Ishikawa (cell line): ENCODE measurements around the gene PTPRD.

Source experiments
- CEBPB ChIP-seq: IDR thresholded peaks from 2 replicates; pipeline ENCODE4 v1.6.1; 2012
- CREB1 ChIP-seq: IDR thresholded peaks from 2 replicates; pipeline ENCODE4 v1.6.1; 2012; ENCODE audit warnings: low read depth
- EGR1 ChIP-seq: IDR thresholded peaks from 2 replicates; pipeline ENCODE4 v1.6.1; 2012
- EP300 ChIP-seq: IDR thresholded peaks from 2 replicates; pipeline ENCODE4 v1.6.1; 2012; ENCODE audit warnings: borderline replicate concordance
- FOXM1 ChIP-seq: IDR thresholded peaks from 2 replicates; pipeline ENCODE4 v1.6.1; 2012; ENCODE audit warnings: low read depth, borderline replicate concordance
- MAX ChIP-seq: IDR thresholded peaks from 2 replicates; pipeline ENCODE4 v1.6.1; 2012
- NFIC ChIP-seq: IDR thresholded peaks from 2 replicates; pipeline ENCODE4 v1.6.1; 2012
- RAD21 ChIP-seq: IDR thresholded peaks from 2 replicates; pipeline ENCODE4 v1.6.1; 2012; ENCODE audit warnings: low read depth
- TAF1 ChIP-seq: IDR thresholded peaks from 2 replicates; pipeline ENCODE4 v1.6.1; 2012; ENCODE audit warnings: low read depth, mild to moderate bottlenecking
- TCF12 ChIP-seq: IDR thresholded peaks from 2 replicates; pipeline ENCODE4 v1.6.1; 2012; ENCODE audit warnings: low read depth
- TEAD4 ChIP-seq: IDR thresholded peaks from 2 replicates; pipeline ENCODE4 v1.6.1; 2012
- USF1 ChIP-seq: IDR thresholded peaks from 2 replicates; pipeline ENCODE4 v1.6.1; 2012
- YY1 ChIP-seq: IDR thresholded peaks from 2 replicates; pipeline ENCODE4 v1.6.1; 2012; ENCODE audit warnings: low read depth
- ZBTB7A ChIP-seq: IDR thresholded peaks from 2 replicates; pipeline ENCODE4 v1.6.1; 2012; ENCODE audit warnings: low read depth
- TF ChIP-seq, protein P1 (sequence below): IDR thresholded peaks from 2 replicates; pipeline ENCODE4 v1.6.1; 2012; ENCODE audit warnings: low read depth, mild to moderate bottlenecking

Gene PTPRD

GRCh38 chr9:8304720-8305119 lies 2308.1 kb downstream of the PTPRD start:
- TF ChIP-seq TEAD4 = no peak
- TF ChIP-seq ZBTB7A = no peak
- no peak for TF ChIP-seq FOXM1
- no peak for TF ChIP-seq YY1
- no peak for TF ChIP-seq NFIC
- TF ChIP-seq, protein P1, sequence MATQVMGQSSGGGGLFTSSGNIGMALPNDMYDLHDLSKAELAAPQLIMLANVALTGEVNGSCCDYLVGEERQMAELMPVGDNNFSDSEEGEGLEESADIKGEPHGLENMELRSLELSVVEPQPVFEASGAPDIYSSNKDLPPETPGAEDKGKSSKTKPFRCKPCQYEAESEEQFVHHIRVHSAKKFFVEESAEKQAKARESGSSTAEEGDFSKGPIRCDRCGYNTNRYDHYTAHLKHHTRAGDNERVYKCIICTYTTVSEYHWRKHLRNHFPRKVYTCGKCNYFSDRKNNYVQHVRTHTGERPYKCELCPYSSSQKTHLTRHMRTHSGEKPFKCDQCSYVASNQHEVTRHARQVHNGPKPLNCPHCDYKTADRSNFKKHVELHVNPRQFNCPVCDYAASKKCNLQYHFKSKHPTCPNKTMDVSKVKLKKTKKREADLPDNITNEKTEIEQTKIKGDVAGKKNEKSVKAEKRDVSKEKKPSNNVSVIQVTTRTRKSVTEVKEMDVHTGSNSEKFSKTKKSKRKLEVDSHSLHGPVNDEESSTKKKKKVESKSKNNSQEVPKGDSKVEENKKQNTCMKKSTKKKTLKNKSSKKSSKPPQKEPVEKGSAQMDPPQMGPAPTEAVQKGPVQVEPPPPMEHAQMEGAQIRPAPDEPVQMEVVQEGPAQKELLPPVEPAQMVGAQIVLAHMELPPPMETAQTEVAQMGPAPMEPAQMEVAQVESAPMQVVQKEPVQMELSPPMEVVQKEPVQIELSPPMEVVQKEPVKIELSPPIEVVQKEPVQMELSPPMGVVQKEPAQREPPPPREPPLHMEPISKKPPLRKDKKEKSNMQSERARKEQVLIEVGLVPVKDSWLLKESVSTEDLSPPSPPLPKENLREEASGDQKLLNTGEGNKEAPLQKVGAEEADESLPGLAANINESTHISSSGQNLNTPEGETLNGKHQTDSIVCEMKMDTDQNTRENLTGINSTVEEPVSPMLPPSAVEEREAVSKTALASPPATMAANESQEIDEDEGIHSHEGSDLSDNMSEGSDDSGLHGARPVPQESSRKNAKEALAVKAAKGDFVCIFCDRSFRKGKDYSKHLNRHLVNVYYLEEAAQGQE = no peak
- TF ChIP-seq MAX = no peak
- TF ChIP-seq USF1 = no peak
- no peak for TF ChIP-seq RAD21
- TF ChIP-seq CREB1 = no peak
- no peak for TF ChIP-seq CEBPB
- TF ChIP-seq EGR1 = no peak
- TF ChIP-seq EP300 = no peak
- TF ChIP-seq TAF1 = no peak
- TF ChIP-seq TCF12 = no peak

DNA sequence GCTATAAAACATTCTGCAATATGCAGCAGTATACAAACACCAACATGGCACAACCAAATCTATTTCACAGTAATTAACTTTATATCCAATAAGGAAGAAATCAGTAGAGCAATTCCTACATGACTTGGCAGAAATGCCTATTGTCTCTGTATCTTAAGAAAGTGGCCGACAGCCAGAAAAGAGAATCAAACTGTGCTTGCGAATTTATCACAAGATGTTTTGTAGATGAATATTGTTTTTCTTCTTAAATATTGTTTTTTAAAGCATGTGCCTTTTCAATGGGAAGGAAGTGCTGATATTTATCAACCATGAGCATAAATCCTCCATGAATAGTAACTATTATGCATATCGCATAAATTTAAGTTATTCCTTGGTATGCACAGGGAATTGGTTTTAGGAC lies 2311.5 kb downstream of the PTPRD start:
- no peak for TF ChIP-seq CREB1
- no peak for TF ChIP-seq RAD21
- no peak for TF ChIP-seq TCF12
- TF ChIP-seq EGR1 = no peak
- TF ChIP-seq EP300 = no peak
- TF ChIP-seq MAX = no peak
- no peak for TF ChIP-seq ZBTB7A
- no peak for TF ChIP-seq TAF1
- TF ChIP-seq NFIC = no peak
- TF ChIP-seq, protein P1 = no peak
- no peak for TF ChIP-seq YY1

GRCh38 chr9:8297047-8297446 lies 2315.8 kb downstream of the PTPRD start:
- TF ChIP-seq TCF12 (no peak), RAD21 (no peak), EGR1 (no peak), TAF1 (no peak), YY1 (no peak), CEBPB (no peak), TEAD4 (no peak), MAX (no peak), ZBTB7A (no peak), USF1 (no peak), CREB1 (no peak)
- TF ChIP-seq, protein P1 = no peak

- TF ChIP-seq TCF12 (no peak), FOXM1 (no peak), TEAD4 (no peak), RAD21 (no peak), CEBPB (no peak), EP300 (no peak), ZBTB7A (no peak), NFIC (no peak), USF1 (no peak), MAX (no peak), CREB1 (no peak), TAF1 (no peak), YY1 (no peak), EGR1 (no peak)
- TF ChIP-seq, protein P1 = no peak
Measured at GRCh38 chr9:8292657-8293056, 2320.1 kb downstream of the PTPRD start.
